NCI-H82 treated with DMSO at 0.1 percent for 48 hours (cell line): ENCODE results near the gene PKDCC.
"Not testable (repeated sequence)": the region's sequence is repeated elsewhere in the genome, so short reads cannot be mapped to it uniquely, and the experiment has no call there.

Source experiments
- DNase-seq: peaks from one replicate; lab custom pipeline; 2025; ENCODE audit not compliant: unreplicated experiment; lab: John Stamatoyannopoulos, UW

The PKDCC gene

GRCh38 chr2:42063431-42064171, 15.8 kb downstream of the PKDCC start:
- no peak for DNase-seq

GRCh38 chr2:42064417-42064942, 16.7 kb downstream of the PKDCC start:
- no peak for DNase-seq

GRCh38 chr2:42065753-42066152, 17.9 kb downstream of the PKDCC start:
- DNase-seq = not testable (repeated sequence)

- not testable (repeated sequence) for DNase-seq
Observed at GRCh38 chr2:42067001-42067400, 19.2 kb downstream of the PKDCC start.

- no peak for DNase-seq
Observed at GRCh38 chr2:42067521-42067920, 19.7 kb downstream of the PKDCC start.

GRCh38 chr2:42068571-42069178, 20.9 kb downstream of the PKDCC start:
- no peak for DNase-seq

- no peak for DNase-seq
Observed at GRCh38 chr2:42069568-42069967, 21.7 kb downstream of the PKDCC start.

GRCh38 chr2:42071791-42072190, 24.0 kb downstream of the PKDCC start:
- no peak for DNase-seq

- peak; percentile 44 for DNase-seq
Observed at GRCh38 chr2:42072349-42073118, 24.7 kb downstream of the PKDCC start.

- DNase-seq = no peak
Observed at GRCh38 chr2:42073739-42074503, 26.1 kb downstream of the PKDCC start.

GRCh38 chr2:42074661-42075060, 26.8 kb downstream of the PKDCC start:
- DNase-seq = no peak

- no peak for DNase-seq
Observed at GRCh38 chr2:42076357-42077225, 28.8 kb downstream of the PKDCC start.

GRCh38 chr2:42077343-42077742, 29.5 kb downstream of the PKDCC start:
- DNase-seq = no peak

- DNase-seq = no peak
Observed at GRCh38 chr2:42079737-42080287, 32.0 kb downstream of the PKDCC start.

GRCh38 chr2:42081151-42081550, 33.3 kb downstream of the PKDCC start:
- not testable (repeated sequence) for DNase-seq

GRCh38 chr2:42082016-42082415, 34.2 kb downstream of the PKDCC start:
- no peak for DNase-seq

- DNase-seq = no peak
Observed at GRCh38 chr2:42084231-42084671, 36.4 kb downstream of the PKDCC start.

- not testable (repeated sequence) for DNase-seq
Observed at GRCh38 chr2:42085070-42085469, 37.2 kb downstream of the PKDCC start.

GRCh38 chr2:42085706-42086487, 38.1 kb downstream of the PKDCC start:
- DNase-seq = no peak
